PC-9 (cell line): ENCODE measurements around the gene SEC14L1.

Experiments used
- CTCF ChIP-seq: fragments of 200-600 bp; sonication (generic); conservative IDR thresholded peaks from 2 replicates; pipeline ENCODE4 v1.6.1; 2017; ENCODE audit warnings: mixed run types, antibody characterized with exemption, mild to moderate bottlenecking, moderate library complexity
- EZH2 ChIP-seq: fragments of 200-600 bp; sonication (generic); IDR thresholded peaks from 2 replicates; pipeline ENCODE4 v1.8.0; 2017; ENCODE audit warnings: antibody characterized with exemption, low read depth

GRCh38 chr17:77214328-77214727, 73.6 kb downstream of the SEC14L1 start:
- TF ChIP-seq CTCF, result no peak
- no peak for TF ChIP-seq EZH2
